Measurements from ENCODE around the gene LARGE2.
"Not testable (repeated sequence)": the region's sequence is repeated elsewhere in the genome, so short reads cannot be mapped to it uniquely, and the experiment has no call there.

LARGE2 gene

GRCh38 chr11:45895553-45896259 lies 26.8 kb upstream of the LARGE2 start:
- in situ Hi-C loops (cut with MboI; ENCODE audit: low sequenced_read_pairs), result no loop called here

GRCh38 chr11:45896422-45896984 lies 26.0 kb upstream of the LARGE2 start:
- in situ Hi-C loops (cut with MboI; ENCODE audit: low sequenced_read_pairs), result no loop called here

- in situ Hi-C loops (cut with MboI; ENCODE audit: low sequenced_read_pairs), result no loop called here
These were observed 24.9 kb upstream of the LARGE2 start for GRCh38 chr11:45897556-45897955.

GRCh38 chr11:45899086-45899447 lies 23.4 kb upstream of the LARGE2 start:
- in situ Hi-C loops (cut with MboI; ENCODE audit: low sequenced_read_pairs), result no loop called here

- in situ Hi-C loops (cut with MboI; ENCODE audit: low sequenced_read_pairs), result no loop called here
These were observed 22.8 kb upstream of the LARGE2 start for GRCh38 chr11:45899448-45900174.

- in situ Hi-C loops (cut with MboI; ENCODE audit: low sequenced_read_pairs), result not testable (repeated sequence)
These were observed 22.2 kb upstream of the LARGE2 start for GRCh38 chr11:45900175-45900800.

GRCh38 chr11:45900916-45901617 lies 21.4 kb upstream of the LARGE2 start:
- in situ Hi-C loops (cut with MboI; ENCODE audit: low sequenced_read_pairs), result no loop called here

GRCh38 chr11:45901626-45902025 lies 20.8 kb upstream of the LARGE2 start:
- in situ Hi-C loops (cut with MboI; ENCODE audit: low sequenced_read_pairs), result no loop called here

- in situ Hi-C loops (cut with MboI; ENCODE audit: low sequenced_read_pairs), result no loop called here
These were observed 19.7 kb upstream of the LARGE2 start for GRCh38 chr11:45902452-45903380.

GRCh38 chr11:45904309-45904915 lies 18.0 kb upstream of the LARGE2 start:
- in situ Hi-C loops (cut with MboI; ENCODE audit: low sequenced_read_pairs), result no loop called here

GRCh38 chr11:45905095-45905494 lies 17.4 kb upstream of the LARGE2 start:
- in situ Hi-C loops (cut with MboI; ENCODE audit: low sequenced_read_pairs), result no loop called here

- in situ Hi-C loops (cut with MboI; ENCODE audit: low sequenced_read_pairs), result not testable (repeated sequence)
These were observed 16.9 kb upstream of the LARGE2 start for GRCh38 chr11:45905576-45905975.

- in situ Hi-C loops (cut with MboI; ENCODE audit: low sequenced_read_pairs), result no loop called here
These were observed 16.3 kb upstream of the LARGE2 start for GRCh38 chr11:45906096-45906682.

- in situ Hi-C loops (cut with MboI; ENCODE audit: low sequenced_read_pairs), result no loop called here
These were observed 15.4 kb upstream of the LARGE2 start, which contains the start of gene FREY1 for GRCh38 chr11:45906965-45907611. FREY1 (minus strand) TSS chr11:45907271; CDS start chr11:45907245, 26 bp downstream.

GRCh38 chr11:45907911-45908370 lies 14.5 kb upstream of the LARGE2 start:
- in situ Hi-C loops (cut with MboI; ENCODE audit: low sequenced_read_pairs), result no loop called here

- in situ Hi-C loops (cut with MboI; ENCODE audit: low sequenced_read_pairs), result no loop called here
These were observed 12.6 kb upstream of the LARGE2 start for GRCh38 chr11:45909594-45910475.

- in situ Hi-C loops (cut with MboI; ENCODE audit: low sequenced_read_pairs), result no loop called here
These were observed 11.8 kb upstream of the LARGE2 start for GRCh38 chr11:45910623-45911022.

- in situ Hi-C loops (cut with MboI; ENCODE audit: low sequenced_read_pairs), result no loop called here
These were observed 8.9 kb upstream of the LARGE2 start for GRCh38 chr11:45913514-45913913.

Data from HL-60/S4 (cell line).